ENCODE results near the gene SLC25A34. TPM values are rescaled to one million over a fixed set of nuclear protein-coding genes. Genes with fewer than 3 reads are reported as not detected.

SLC25A34 gene
- total RNA-seq, 1 donor from 2014 or later: 6.1 TPM

DNA sequence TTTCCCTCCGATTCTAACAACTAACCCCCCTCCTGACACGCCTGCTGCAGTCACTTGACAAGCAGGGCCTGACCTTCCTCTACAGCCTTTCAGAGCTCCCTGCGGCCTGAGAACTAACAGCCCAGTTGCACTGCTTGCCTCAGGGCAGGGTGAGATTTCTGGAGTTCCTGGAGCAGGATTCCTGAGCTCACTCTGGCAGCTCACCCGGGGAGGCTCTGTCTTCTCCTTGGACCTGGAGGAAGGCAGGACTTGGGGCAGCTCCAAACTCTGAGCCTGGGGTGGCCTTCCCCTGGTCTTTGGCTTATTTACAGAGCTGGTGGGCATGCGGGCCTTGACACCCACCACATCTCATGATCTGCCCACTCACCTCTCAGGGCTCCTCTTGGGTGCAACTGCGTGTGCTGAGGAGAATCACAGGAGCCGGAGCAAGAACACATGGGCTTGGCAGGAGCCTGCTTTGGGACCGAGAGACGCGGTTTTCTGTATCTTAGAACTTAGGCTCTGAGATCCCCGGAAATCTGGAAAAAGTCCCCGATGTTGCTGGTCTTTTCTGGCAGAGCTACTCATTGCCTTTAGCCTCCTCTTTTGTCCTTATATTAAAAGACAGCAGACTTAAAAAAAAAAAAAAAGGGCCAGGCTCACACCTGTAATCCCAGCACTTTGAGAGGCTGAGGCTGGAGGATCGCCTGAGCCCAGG lies 13.1 kb upstream of the SLC25A34 start:
- peaks cover 18% of the 10 kb centered on the region for H3K36me3 Mint-ChIP-seq

DNA sequence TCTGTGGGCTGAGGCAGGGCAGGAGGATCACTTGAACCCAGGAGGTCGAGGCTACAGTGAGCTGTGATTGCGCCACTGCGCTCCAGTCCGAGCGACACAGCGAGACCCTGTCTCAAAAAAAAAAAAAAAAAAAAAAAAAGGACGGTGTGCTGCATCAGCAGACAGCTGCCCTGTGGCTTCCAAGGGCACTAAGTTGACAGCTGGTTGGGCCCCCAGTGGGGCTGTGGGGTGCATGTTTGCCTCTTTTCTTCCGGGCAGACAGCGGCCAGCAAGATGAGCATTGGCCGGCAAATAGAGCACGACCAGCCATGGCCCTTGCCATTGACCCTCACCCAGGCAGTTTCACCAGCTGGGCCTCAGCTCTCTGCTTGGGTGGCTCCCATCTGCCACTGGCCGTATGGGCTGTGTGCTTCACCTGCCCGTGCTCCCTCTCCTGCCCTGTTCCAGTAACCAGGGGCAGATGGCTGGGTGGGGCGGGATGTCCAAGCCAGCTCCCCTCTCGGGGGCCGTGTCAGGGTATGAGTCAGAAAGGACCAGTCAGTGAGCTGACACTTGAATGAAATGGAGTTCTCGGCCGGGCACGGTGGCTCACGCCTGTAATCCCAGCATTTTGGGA lies 12.3 kb upstream of the SLC25A34 start:
- no peak overlapping the region for H3K27ac Mint-ChIP-seq

More for the DNA sequence above, 13.1 kb upstream of the SLC25A34 start:
- DNase-seq (ENCODE audit: low spot score in 2 of 2, unreplicated experiment in 2 of 2): no peak
- Mint-ChIP-seq H3K27me3 (ENCODE audit: low read depth) (no peaks in the 10 kb centered on the region), H3K9me3 (no peaks in the 10 kb centered on the region), H3K4me1 (peaks cover 2% of the 10 kb centered on the region), H3K4me3 (no peak overlapping the region), H3K27ac (no peak overlapping the region)
- TF ChIP-seq, protein P1, sequence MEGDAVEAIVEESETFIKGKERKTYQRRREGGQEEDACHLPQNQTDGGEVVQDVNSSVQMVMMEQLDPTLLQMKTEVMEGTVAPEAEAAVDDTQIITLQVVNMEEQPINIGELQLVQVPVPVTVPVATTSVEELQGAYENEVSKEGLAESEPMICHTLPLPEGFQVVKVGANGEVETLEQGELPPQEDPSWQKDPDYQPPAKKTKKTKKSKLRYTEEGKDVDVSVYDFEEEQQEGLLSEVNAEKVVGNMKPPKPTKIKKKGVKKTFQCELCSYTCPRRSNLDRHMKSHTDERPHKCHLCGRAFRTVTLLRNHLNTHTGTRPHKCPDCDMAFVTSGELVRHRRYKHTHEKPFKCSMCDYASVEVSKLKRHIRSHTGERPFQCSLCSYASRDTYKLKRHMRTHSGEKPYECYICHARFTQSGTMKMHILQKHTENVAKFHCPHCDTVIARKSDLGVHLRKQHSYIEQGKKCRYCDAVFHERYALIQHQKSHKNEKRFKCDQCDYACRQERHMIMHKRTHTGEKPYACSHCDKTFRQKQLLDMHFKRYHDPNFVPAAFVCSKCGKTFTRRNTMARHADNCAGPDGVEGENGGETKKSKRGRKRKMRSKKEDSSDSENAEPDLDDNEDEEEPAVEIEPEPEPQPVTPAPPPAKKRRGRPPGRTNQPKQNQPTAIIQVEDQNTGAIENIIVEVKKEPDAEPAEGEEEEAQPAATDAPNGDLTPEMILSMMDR (IDR thresholded peaks at IDR 0.05; ENCODE audit: unreplicated experiment): no peak

DNA sequence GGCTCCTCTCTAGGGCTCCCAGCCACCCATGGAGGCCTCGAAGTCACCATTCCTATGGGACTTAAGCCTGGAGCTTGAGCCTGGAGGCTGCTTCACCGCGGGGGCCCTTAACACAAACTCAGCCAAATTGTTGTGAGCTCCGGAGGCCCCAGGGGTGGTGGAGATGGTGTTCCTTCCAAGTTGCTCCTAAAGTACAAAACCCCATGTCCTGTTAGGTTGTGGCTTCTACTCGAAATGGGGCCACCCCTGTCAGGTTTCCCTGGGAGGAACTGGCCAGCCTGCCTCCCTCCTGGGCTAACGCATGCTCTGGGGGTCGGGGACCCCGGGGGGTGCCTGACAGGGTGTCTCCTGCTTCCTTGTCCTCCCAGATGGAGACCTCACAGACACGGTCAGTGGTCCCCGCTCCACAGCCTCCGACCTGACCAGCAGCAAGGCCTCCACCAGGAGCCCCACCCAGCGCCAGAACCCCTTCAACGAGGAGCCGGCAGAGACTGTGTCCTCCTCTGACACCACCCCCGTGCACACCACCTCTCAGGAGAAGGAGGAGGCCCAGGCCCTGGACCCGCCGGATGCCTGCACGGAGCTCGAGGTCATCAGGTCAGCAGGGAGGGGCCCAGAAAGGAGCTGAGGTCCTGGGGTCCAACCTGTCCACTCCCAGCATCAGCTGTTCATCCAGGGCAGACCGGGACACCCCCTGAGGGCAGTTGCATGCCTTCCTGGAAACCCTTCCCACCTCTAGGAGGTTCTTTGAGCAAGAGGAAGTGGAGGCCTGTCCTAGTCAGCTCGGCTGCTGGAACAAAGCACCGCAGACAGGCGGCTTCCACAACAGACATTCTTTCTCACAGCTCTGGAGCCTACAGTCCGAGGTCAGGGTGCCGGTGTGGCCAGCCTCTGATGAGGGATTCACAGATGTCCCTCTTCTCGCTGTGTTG lies 10.8 kb upstream of the SLC25A34 start:
- no peak overlapping the region for H3K27ac Mint-ChIP-seq
- TF ChIP-seq, protein P1 (IDR thresholded peaks at IDR 0.05; ENCODE audit: unreplicated experiment): no peak
- no peaks in the 10 kb centered on the region for H3K27me3 Mint-ChIP-seq (ENCODE audit: low read depth)
- no peaks in the 10 kb centered on the region for H3K9me3 Mint-ChIP-seq
- H3K36me3 Mint-ChIP-seq: peaks cover 20% of the 10 kb centered on the region
- no peak overlapping the region for H3K4me3 Mint-ChIP-seq
- peaks cover 2% of the 10 kb centered on the region for H3K4me1 Mint-ChIP-seq
- no peak for DNase-seq (ENCODE audit: low spot score in 2 of 2, unreplicated experiment in 2 of 2)

More for the DNA sequence above, 12.3 kb upstream of the SLC25A34 start:
- no peak for DNase-seq (ENCODE audit: low spot score in 2 of 2, unreplicated experiment in 2 of 2)
- no peaks in the 10 kb centered on the region for H3K27me3 Mint-ChIP-seq (ENCODE audit: low read depth)
- TF ChIP-seq, protein P1 (IDR thresholded peaks at IDR 0.05; ENCODE audit: unreplicated experiment): no peak
- peaks cover 13% of the 10 kb centered on the region for H3K36me3 Mint-ChIP-seq
- no peak overlapping the region for H3K4me3 Mint-ChIP-seq
- peaks cover 2% of the 10 kb centered on the region for H3K4me1 Mint-ChIP-seq
- H3K9me3 Mint-ChIP-seq: no peaks in the 10 kb centered on the region

DNA sequence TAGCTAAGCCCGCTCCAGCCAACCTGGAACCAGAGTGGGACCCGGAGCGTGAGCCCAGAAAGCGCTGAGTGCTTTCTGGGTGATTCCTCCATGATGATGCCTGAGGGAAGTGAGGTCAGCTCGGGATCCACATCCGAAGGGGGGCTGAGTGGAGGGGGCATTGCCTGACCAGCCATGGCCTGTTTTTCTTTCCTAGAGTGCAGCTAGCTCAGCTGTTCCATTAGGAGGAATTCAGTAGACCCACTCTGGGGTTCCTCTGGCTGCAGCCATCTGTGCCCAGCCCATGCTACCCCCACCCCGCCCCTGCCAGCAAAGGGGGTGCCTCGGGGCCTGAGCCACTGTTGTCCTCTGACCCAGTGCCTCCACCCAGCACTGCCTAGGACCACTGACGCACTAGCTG lies 9.6 kb upstream of the SLC25A34 start:
- TF ChIP-seq, protein P1 (IDR thresholded peaks at IDR 0.05; ENCODE audit: unreplicated experiment): no peak
- no peak overlapping the region for H3K27ac Mint-ChIP-seq

DNA sequence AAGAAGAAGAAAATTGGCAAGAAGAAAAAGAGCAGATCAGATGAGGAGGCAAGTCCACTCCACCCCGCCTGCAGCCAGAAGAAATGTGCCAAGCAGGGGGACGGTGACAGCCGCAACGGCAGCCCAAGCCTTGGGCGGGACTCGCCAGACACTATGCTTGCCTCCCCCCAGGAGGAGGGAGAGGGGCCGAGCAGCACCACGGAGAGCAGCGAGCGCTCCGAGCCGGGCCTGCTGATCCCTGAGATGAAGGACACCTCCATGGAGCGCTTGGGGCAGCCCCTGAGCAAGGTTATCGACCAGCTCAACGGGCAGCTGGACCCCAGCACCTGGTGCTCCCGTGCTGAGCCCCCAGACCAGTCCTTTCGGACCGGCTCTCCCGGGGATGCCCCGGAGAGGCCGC lies 9.0 kb upstream of the SLC25A34 start:
- Mint-ChIP-seq H3K4me1 (peaks cover 2% of the 10 kb centered on the region), H3K36me3 (peaks cover 22% of the 10 kb centered on the region), H3K9me3 (no peaks in the 10 kb centered on the region), H3K4me3 (no peak overlapping the region), H3K27me3 (ENCODE audit: low read depth) (no peaks in the 10 kb centered on the region), H3K27ac (no peak overlapping the region)
- TF ChIP-seq, protein P1 (IDR thresholded peaks at IDR 0.05; ENCODE audit: unreplicated experiment): no peak
- no peak for DNase-seq (ENCODE audit: low spot score in 2 of 2, unreplicated experiment in 2 of 2)

More for the DNA sequence above, 9.6 kb upstream of the SLC25A34 start:
- peaks cover 20% of the 10 kb centered on the region for H3K36me3 Mint-ChIP-seq
- H3K4me1 Mint-ChIP-seq: peaks cover 2% of the 10 kb centered on the region
- no peak overlapping the region for H3K4me3 Mint-ChIP-seq
- no peaks in the 10 kb centered on the region for H3K9me3 Mint-ChIP-seq
- DNase-seq (ENCODE audit: low spot score in 2 of 2, unreplicated experiment in 2 of 2): no peak
- H3K27me3 Mint-ChIP-seq (ENCODE audit: low read depth): no peaks in the 10 kb centered on the region

All from mesothelial cell of epicardium (in vitro differentiated cells).